HG03342 (cell line): Measurements from ENCODE around the gene SSR1.

Experiments used
- ATAC-seq: cut with Tn5 transposase; IDR thresholded peaks from one replicate; pipeline ENCODE4 v1.9.1; 2021; ENCODE audit warnings: mild to moderate bottlenecking, moderate library complexity; ENCODE audit not compliant: unreplicated experiment

The SSR1 gene

DNA sequence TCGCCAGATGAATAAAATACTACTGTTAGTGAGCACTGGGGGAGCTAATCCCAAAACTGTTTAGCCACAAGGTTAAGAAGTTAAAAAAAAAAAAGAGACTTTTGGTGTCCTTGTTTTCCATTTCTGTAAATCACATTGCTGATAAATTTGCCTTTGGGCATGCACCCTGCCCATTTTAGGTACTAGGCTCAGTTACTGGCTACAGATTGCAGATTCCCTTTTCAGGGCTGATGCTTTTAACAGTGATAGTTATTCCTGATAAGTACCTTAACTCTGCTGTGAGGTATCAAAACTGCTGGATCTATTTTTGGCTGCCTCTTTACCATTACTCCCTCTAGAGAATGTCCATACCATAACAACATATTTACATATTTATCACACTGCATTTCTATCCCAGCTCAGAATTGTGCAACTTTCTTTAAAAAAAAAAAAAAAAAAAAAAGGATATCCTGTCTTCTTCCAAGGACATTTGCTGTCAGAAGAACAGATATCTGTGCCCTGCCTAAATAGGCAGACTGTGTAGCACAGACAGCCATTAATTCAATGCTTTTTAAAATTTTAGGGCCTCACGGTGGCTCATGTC is 94.5 kb downstream of the SSR1 start:
- no peak for ATAC-seq
